ENCODE results near the gene UHRF1.

UHRF1 gene

DNA sequence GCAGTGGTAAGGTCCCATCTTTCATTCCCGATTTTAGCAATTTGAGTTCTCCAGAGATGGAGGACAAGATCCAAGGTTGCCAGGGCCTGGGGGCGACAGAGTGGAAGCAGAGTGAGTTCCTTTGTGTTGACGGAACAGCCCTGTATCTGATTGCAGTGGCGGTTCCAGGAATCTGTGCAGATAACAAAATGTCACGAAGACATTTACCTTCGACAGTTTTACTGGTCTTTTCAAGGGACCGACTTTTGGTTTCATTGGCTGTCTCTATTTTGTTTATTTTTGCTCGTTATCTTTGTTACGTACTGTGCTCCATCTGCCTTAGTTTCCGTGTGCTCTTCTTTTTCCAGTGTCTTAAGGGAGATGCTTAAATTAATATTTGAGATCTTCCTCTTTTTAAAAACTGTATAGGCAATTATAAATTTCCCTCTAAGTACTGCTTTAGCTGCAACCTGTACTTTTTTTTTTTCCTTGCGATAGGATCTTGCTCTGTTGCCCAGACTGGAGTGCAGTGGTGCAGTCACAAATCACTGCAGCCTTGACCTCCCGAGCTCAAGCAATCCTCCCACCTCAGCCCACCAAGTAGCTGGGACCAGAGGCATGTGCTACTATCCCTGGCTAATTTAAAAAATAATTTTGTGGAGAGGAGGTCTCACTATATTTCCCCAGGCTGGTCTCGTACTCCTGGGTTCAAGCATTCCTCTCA is 82.8 kb downstream of the UHRF1 start:
- DNase-seq = no peak

- DNase-seq = no peak
Measured at GRCh38 chr19:4993683-4994082, 84.4 kb downstream of the UHRF1 start.

- DNase-seq = no peak
Measured at GRCh38 chr19:4996701-4997100, 87.4 kb downstream of the UHRF1 start.

DNA sequence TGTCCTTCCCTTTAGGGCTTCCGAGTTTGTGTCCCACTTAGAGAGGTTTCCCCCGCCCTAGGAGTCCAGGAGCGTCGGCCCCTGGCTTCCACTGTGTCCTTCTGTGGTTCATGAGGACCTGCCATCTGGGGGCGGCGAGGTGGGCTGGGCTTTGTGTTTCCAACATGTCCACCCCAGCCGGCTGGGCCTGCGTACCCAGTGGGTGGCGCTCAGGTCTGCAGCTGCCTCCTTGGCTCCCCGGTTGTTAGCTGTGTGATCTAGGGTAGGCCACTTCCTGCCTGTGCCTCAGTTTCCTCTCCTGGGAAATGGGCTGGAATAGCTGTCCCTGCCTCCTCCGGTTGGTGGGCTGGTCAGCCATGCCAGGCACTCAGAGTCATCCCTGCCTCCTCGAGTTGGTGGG is 88.0 kb downstream of the UHRF1 start:
- DNase-seq = no peak

DNA sequence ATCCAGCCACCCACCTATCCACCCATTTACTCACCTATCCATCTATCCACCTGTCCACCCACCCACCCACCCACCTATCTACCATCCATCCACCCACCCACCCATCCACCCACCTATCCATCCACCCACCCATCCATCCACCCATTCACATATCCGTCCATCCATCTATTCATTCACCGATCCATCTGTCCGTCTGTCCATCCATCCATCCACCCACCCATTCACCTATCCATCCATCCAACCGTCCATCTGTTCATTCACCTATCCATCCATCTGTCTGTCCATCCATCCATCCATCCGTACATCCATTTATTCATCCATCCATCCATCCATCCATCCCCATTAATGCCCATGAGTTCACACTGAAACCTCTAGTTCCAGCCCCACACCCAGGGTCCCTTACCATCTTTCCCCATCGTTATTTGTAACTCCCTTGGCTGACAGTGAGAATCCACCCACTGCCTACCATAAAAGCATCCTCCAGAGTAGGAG is 90.9 kb downstream of the UHRF1 start:
- no peak for DNase-seq

DNA sequence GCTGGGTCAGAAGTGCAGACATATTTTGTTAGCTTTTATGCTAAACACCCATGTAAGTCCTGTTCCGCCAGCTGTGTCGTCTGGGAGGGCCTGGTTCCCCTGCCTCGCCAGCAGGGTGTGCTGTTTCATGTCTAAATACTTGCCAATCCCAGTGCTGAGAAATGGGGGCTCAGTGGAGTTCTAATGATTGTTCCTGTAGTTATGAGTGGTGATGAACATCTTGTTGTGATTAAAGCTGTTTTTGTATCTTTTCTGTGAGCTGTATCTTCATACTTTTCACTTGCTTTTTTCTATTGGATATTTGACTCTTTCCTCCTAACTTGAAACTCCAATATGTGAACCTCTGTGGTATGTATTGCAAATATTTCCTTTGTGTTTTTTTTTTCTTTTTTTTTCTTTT is 92.3 kb downstream of the UHRF1 start:
- DNase-seq = peak; percentile 58

- DNase-seq = no peak
Measured at GRCh38 chr19:5002143-5002542, 92.8 kb downstream of the UHRF1 start.

- no peak for DNase-seq
Measured at GRCh38 chr19:5003781-5004180, 94.5 kb downstream of the UHRF1 start.

GRCh38 chr19:5005096-5005495 is 95.8 kb downstream of the UHRF1 start:
- DNase-seq = no peak

GRCh38 chr19:5006201-5006600 is 96.9 kb downstream of the UHRF1 start:
- DNase-seq = peak; percentile 9

- no peak for DNase-seq
Measured at GRCh38 chr19:5006821-5007220, 97.5 kb downstream of the UHRF1 start.

Measured in MV-4-11 (cell line).